HepG2 (cell line): Measurements from ENCODE around the gene PNKP. TPM values are rescaled to one million over a fixed set of nuclear protein-coding genes. Genes with fewer than 3 reads are reported as not detected.

Source experiments
- CSRNP1 ChIP-seq: sonication (generic); formaldehyde crosslinking; IDR thresholded peaks from 2 replicates; pipeline ENCODE4 v1.8.1; 2023; ENCODE audit warnings: mild to moderate bottlenecking, missing genetic modification reagents
- GABPA ChIP-seq, 2 experiments: IDR thresholded peaks; 2 replicates each; pipeline ENCODE4 v1.6.1; 2011 to 2016; ENCODE audit warnings: low read depth in 2 of 2, low read length in 1 of 2, missing biosample characterization in 1 of 2, missing genetic modification characterization in 1 of 2
- HDAC1 ChIP-seq: sonication (generic); formaldehyde crosslinking; IDR thresholded peaks from 2 replicates; pipeline ENCODE4 v1.5.1; 2020; ENCODE audit warnings: mild to moderate bottlenecking, missing genetic modification reagents
- HMGA1 ChIP-seq: sonication (generic); formaldehyde crosslinking; conservative IDR thresholded peaks from 2 replicates; pipeline ENCODE4 v1.4.0; 2020; ENCODE audit warnings: missing genetic modification reagents
- HMGXB4 ChIP-seq, 2 experiments: sonication (generic) in 1 of 2; formaldehyde crosslinking in 1 of 2; IDR thresholded peaks; 2 replicates each; pipeline versions ENCODE4 v1.4.0 to v1.6.1; 2018 to 2020; ENCODE audit warnings: missing genetic modification reagents in 2 of 2, borderline replicate concordance in 1 of 2, low read depth in 1 of 2, mild to moderate bottlenecking in 1 of 2, missing biosample characterization in 1 of 2
- KDM5A ChIP-seq: fragments of 200-600 bp; sonication (generic); IDR thresholded peaks from 2 replicates; pipeline ENCODE4 v1.7.0; 2018; ENCODE audit warnings: antibody characterized with exemption, mild to moderate bottlenecking, low read length, borderline replicate concordance
- KMT2B ChIP-seq: IDR thresholded peaks from 2 replicates; pipeline ENCODE4 v1.6.1; 2016; ENCODE audit warnings: missing genetic modification reagents, missing compliant biosample characterization
- LCORL ChIP-seq, 2 experiments: fragments of 450-650 bp in 1 of 2; sonication (generic) in 1 of 2; formaldehyde crosslinking in 1 of 2; IDR thresholded peaks; 2 replicates each; pipeline versions ENCODE4 v1.5.0 to v1.6.1; 2017 to 2020; ENCODE audit warnings: antibody characterized with exemption in 1 of 2, missing genetic modification reagents in 1 of 2
- MYPOP ChIP-seq: sonication (generic); formaldehyde crosslinking; IDR thresholded peaks from 2 replicates; pipeline ENCODE4 v1.8.1; 2023; ENCODE audit warnings: mild to moderate bottlenecking, moderate library complexity, missing genetic modification reagents
- POLR2G ChIP-seq: fragments of 200-400 bp; formaldehyde crosslinking; IDR thresholded peaks from 2 replicates; pipeline ENCODE4 v1.6.1; 2018; ENCODE audit warnings: mild to moderate bottlenecking, low read depth, low read length, moderate library complexity
- RFXAP ChIP-seq: sonication (generic); formaldehyde crosslinking; IDR thresholded peaks from 2 replicates; pipeline ENCODE4 v1.4.0; 2020; ENCODE audit warnings: missing genetic modification reagents, borderline replicate concordance
- SYNCRIP ChIP-seq: fragments of 200-400 bp; formaldehyde crosslinking; IDR thresholded peaks from 2 replicates; pipeline ENCODE4 v1.6.1; 2018; ENCODE audit warnings: mild to moderate bottlenecking, low read depth, low read length; ENCODE audit not compliant: insufficient read depth
- ZNF280B ChIP-seq: sonication (generic); formaldehyde crosslinking; IDR thresholded peaks from 2 replicates; pipeline ENCODE4 v1.5.0; 2020; ENCODE audit warnings: missing genetic modification reagents, mild to moderate bottlenecking, borderline replicate concordance
- ZNF441 ChIP-seq: sonication (generic); formaldehyde crosslinking; IDR thresholded peaks from 2 replicates; pipeline ENCODE4 v1.7.0; 2021; ENCODE audit warnings: missing genetic modification reagents, borderline replicate concordance
- ZNF574 ChIP-seq: sonication (generic); formaldehyde crosslinking; IDR thresholded peaks from 2 replicates; pipeline ENCODE4 v1.4.0; 2020; ENCODE audit warnings: missing genetic modification reagents
- ZNF614 ChIP-seq: IDR thresholded peaks from 2 replicates; pipeline ENCODE4 v1.6.1; 2018; ENCODE audit warnings: missing biosample characterization, missing genetic modification reagents, inconsistent platforms, borderline replicate concordance
- ZSCAN20 ChIP-seq: sonication (generic); formaldehyde crosslinking; IDR thresholded peaks from 2 replicates; pipeline ENCODE4 v1.4.0; 2020; ENCODE audit warnings: missing genetic modification reagents, mild to moderate bottlenecking, borderline replicate concordance
- ZSCAN21 ChIP-seq: sonication (generic); formaldehyde crosslinking; IDR thresholded peaks from 2 replicates; pipeline ENCODE4 v1.8.0; 2022; ENCODE audit warnings: mild to moderate bottlenecking, missing genetic modification reagents, moderate library complexity, borderline replicate concordance
- polyA plus RNA-seq, 8 experiments: library from polyadenylated mRNA; depleted of rRNA in 3 of 8; stranded (reverse) in 7 of 8; unstranded in 1 of 8; fragments of >200 nt; fragmentation: Illumina TruSeq in 4 of 8; extraction: Trizol in 4 of 8; gene quantifications; 2 replicates each; pipeline versions ENCODE4 v1.2.1 to v1.2.3, GENCODE V29; 2011 to 2016; ENCODE audit warnings: low read depth in 4 of 8, missing spikeins in 1 of 8, mixed read lengths in 1 of 8; ENCODE audit not compliant: insufficient read depth in 1 of 8
- total RNA-seq, 5 experiments: library from RNA; depleted of rRNA; stranded (reverse); fragments of >200 nt; fragmentation: Illumina TruSeq; extraction: Trizol; gene quantifications; 2 replicates each; pipeline ENCODE4 v1.2.3, GENCODE V29; 2016; ENCODE audit warnings: low read depth in 1 of 5

The PNKP gene
- total and polyA plus RNA-seq, 2 of the 13 experiments (the other 11 are each of a cell fraction or from before 2014, with no cell fraction given) = 12.7 to 27.1 TPM

GRCh38 chr19:49875857-49876421, 8.6 kb upstream of the PNKP start (continued):
- no peak for TF ChIP-seq CSRNP1 (CRISPR knock-in tag)
- TF ChIP-seq ZNF441 = 0 out of 2 replicates have a peak, but pooled peaks have one; percentile 28
- no peak for TF ChIP-seq HMGA1
- 0 out of 2 replicates have a peak, but pooled peaks have one; percentile 52 for TF ChIP-seq ZSCAN20 (CRISPR knock-in tag)
- no peak; the same call in 1 of the 2 replicates for TF ChIP-seq ZNF280B
- no peak for TF ChIP-seq ZSCAN21 (CRISPR knock-in tag)
- peak; percentile 35; the same call in 1 of the 2 replicates for TF ChIP-seq KMT2B (CRISPR knock-in tag)
- TF ChIP-seq KDM5A = peak; percentile 18; the same call in 1 of the 2 replicates
- no peak for TF ChIP-seq HDAC1 (CRISPR knock-in tag)
- peak; percentile 56; the same call in 1 of the 2 replicates for TF ChIP-seq POLR2G
- no peak for TF ChIP-seq LCORL (IDR thresholded peaks at IDR 0.05)
- 0 out of 2 replicates have a peak, but pooled peaks have one; percentile 27 for TF ChIP-seq LCORL (CRISPR knock-in tag; IDR thresholded peaks at IDR 0.05)
- peak; percentile 83 for TF ChIP-seq GABPA (IDR thresholded peaks at IDR 0.05; ENCODE audit: low read depth, low read length)
- peak; percentile 90 for TF ChIP-seq GABPA (CRISPR knock-in tag; IDR thresholded peaks at IDR 0.05; ENCODE audit: low read depth)
- TF ChIP-seq SYNCRIP = no peak
- TF ChIP-seq ZNF574 (CRISPR knock-in tag) = no peak
- 0 out of 2 replicates have a peak, but pooled peaks have one; percentile 13 for TF ChIP-seq RFXAP
- TF ChIP-seq HMGXB4 (CRISPR knock-in tag; IDR thresholded peaks at IDR 0.05; ENCODE audit: borderline replicate concordance in 1 of 2, low read depth in 1 of 2) = 0 out of 4 replicates have a peak, but pooled peaks of 1 of the 2 experiments have one; percentile 8
- no peak for TF ChIP-seq MYPOP (CRISPR knock-in tag)
- TF ChIP-seq ZNF614 (CRISPR knock-in tag) = no peak
